ENCODE results near the gene RHOD.

The RHOD gene

DNA sequence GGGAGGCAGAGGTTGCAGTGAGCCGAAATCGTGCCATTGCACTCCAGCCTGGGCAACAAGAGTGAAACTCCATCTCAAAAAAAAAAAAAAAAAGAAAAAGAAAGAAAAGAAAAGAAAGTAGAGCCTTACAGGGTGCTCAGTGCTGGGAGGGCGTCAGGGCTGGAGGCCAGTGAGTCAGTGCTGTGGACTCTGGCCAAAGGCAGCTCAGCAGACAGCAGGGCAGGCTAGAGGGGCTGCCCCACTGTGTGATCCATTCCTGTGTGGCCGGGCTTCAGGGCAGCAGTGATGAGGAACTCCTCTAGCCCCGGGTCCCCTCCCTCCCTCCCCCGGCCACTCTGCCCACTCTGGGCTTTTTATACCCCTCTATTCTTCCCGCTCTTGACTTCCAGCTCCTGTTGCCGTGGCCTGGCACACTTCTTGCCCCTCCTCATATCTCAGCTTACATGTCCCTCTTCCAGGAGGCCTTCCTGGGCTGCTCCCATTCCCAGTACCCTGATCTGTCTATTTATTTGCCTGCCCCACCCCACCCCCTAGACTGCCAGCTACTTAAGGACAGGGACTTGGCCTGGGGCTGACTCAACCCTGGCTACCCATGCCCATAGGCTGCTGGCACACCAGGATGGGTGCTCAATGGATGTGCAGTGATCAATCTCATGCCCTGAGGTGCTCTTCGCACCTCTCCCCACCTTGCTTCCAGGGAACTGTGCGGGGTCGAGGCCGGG lies 23.7 kb upstream of the RHOD start:
- peak; percentile 93 for DNase-seq (ENCODE audit: low spot score)

- DNase-seq (ENCODE audit: low spot score), result peak; percentile 92
Measured at GRCh38 chr11:67033661-67034166, 22.9 kb upstream of the RHOD start.

GRCh38 chr11:67034350-67034749 lies 22.3 kb upstream of the RHOD start:
- DNase-seq (ENCODE audit: low spot score), result no peak

DNA sequence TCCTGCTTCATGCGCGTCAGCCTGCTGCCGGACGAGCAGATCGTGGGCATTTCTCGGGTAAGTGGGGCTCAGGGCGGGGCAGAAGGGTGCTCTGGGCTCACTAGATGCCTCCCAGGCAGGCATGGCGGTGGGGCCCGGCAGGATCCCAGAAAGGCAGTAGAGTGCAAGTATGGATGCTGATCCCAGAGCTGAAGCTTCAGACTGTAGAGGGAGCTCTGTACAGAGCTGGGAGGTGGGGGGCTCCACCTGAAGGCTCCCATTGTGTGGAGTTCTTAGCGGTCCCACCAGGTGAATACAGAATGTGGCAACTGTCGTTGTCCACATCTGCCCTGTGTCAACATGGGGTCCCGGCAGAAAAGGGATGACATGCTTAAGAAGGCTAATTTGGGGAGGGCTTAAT lies 16.5 kb upstream of the RHOD start:
- DNase-seq (ENCODE audit: low spot score), result no peak

GRCh38 chr11:67041602-67042001 lies 15.0 kb upstream of the RHOD start:
- no peak for DNase-seq (ENCODE audit: low spot score)

DNA sequence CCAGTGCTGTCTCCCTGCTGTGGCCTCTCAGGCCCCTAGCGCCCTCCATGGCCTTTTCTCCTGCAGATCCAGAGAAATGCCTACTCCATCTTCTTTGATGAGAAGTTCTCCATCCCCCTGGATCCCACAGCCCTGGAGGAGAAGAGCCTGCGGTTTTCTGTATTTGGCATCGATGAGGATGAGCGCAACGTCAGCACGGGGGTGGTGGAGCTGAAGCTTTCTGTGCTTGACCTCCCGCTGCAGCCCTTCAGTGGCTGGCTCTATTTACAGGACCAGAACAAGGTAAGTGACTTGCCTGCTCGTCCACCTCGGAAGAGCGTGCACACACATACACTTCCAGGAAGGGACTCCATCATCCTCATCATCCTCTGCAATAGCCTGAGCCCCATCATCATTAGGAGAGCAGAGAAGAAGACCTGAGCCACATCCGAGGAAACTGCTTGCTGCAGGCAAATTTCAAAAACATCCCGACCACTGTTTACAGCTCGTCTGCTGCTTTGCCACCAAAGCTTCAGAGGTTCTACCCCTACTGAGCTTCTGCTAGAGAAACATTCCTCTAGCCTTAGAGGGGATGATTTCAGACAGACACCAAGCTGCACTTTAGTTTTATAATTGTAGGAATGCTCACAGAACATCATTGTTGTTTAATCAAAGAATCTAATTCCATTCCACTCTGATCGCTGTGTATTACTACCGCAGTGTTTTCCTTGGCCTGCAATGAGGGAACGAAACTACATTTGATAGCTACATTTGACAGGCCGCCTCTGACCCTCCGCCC lies 12.9 kb upstream of the RHOD start:
- no peak for DNase-seq (ENCODE audit: low spot score)

GRCh38 chr11:67044496-67044895 lies 12.2 kb upstream of the RHOD start:
- DNase-seq (ENCODE audit: low spot score), result no peak

DNA sequence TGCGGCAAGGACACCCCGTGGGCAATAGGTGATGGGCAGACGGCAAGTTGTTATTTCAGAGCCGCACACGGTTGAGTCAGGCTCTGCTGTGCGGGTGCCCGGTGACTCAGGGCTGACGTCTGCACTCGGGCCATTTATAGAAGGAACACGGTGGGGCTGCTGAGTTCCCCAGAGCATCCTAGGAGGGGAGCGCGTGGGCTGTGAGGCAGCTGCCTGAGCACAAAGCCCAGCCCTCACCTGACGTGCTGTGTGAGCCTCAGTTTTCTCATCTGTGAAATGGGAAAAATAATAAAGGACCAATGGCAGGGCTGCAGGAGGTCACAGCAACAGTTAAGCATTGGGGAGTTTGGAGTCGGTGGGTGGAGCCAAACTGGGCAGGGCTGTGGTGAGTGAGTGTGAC lies 11.3 kb upstream of the RHOD start:
- peak; percentile 93 for DNase-seq (ENCODE audit: low spot score)

DNA sequence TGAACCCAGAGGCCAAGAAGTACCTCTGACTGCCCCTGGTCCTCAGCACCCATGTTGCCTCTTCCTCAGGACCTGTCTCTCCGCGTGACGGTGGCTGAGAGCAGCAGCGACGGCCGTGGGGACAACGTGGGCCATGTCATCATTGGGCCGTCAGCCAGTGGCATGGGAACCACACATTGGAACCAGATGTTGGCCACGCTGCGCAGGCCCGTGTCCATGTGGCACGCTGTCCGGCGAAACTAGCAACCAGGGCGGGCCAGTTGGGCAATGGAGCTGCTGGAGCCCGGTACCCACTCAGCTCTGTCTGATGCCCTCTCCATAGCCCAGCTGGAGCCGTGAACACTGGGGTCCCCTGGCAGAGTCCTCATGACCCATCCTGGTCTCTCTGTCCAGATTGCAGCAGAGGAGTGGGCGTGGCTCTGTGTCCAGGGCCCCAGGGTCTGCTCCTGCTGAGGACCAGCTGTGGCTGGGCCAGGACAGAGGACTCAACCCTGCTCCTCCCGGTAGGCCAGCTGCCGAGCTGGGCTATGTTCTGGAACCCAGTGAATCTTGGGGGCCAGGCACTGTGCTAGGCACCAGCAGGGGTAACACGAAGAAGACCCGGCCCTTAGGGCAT lies 8.0 kb upstream of the RHOD start:
- DNase-seq (ENCODE audit: low spot score), result no peak

DNA sequence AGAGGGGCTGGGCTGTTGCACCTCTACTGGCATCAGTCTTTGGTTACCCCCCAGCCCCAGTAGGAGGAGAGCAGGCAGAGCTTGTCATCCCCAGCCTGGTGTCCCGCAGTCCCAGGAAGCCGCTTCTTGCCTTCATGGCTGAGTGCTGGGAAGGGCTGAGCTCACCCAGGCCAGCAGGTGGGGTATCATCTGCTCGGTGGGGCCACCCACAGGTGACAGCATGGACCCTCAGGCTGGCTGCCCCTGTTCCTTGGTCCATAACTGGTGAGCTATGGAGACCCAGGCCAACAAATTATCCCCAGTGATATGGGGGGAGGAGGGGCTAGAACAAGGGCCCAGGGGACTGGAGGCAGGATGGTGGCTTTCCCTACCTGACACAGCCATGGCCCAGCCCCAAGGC lies 6.5 kb upstream of the RHOD start:
- DNase-seq (ENCODE audit: low spot score), result no peak

DNA sequence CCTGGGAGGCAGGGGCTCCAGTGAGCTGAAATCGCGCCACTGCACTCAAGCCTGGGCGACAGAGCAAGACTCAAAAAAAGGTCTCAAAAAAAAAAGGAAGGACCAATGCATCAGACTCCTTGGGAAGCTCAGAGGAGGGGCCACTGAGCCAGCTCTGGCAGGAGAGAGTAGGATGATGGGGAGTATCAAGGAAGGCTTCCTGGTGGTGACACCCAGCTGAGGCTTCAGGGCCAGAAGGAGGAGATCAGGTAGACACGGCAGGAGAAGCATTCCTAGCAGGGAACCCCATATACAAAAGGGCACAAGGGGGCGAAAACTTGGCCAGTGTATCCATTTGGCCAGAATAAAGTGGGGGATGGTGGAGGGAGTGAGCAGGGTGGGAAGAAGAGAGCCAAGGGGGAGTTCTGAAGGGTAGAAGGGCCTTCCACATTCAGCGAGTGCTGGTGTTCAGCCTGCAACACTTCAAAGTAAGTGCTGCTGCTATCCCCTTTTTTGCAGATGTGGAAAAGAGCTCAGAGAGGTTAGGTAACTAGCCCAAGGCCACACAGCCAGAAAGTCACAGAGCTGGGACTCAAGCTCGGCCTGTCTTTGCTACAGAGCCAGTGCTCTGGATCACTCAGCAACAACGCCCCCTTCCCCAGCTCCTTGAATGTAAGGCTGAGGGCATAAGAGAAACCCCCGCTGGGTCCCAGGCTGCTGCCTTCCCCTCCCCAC lies 5.3 kb upstream of the RHOD start:
- DNase-seq (ENCODE audit: low spot score), result no peak

DNA sequence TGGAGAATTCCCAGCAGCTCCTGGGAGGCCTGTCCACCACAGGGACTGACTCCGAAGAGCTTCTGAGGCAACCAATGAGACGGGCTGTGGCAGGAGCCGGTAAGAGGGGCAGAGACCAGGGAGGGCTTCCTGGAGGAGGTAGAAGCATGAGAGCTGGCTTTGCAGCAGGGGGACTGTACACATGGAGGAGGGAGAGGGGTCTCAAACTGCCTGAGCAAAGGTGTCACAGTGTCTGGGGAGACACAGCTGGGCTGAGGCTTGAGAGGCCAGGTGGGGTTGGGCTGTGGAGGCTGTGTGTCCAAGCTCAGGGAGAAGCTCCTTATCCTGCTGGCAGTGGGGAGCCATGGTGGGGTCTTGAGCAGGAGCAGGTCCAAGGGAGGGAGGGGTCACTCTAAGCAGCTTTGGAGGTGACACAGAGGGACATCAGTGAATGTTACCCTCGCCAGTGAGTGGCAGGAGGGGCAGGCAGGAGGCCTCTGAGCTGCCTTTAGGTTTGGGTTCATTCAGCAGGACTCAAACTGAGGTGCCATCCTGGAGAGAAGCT lies 4.6 kb upstream of the RHOD start:
- DNase-seq (ENCODE audit: low spot score), result no peak

DNA sequence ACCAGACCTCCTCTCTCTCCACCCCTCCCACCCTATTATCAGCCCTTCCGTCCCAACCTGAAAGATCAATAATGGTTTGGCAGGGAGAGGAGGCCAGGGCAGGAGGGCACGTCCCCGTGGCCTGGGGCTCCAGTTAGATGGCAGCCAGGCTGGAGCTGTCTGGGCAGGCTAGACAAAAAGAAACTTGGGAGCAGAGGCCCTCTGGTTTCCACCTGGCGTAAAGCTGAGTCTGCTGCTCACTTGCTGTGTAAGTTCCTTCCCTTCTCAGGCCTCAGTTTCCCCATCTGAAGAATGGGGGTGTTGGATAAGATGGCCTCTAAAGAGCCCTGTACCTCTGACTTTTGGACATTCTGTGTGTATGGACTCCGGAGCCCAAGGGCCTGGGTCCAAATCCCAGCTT lies 3.8 kb upstream of the RHOD start:
- no peak for DNase-seq (ENCODE audit: low spot score)

GRCh38 chr11:67053896-67054329 lies 2.7 kb upstream of the RHOD start:
- peak; percentile 88 for DNase-seq (ENCODE audit: low spot score)

GRCh38 chr11:67054346-67054835 lies 2.3 kb upstream of the RHOD start:
- DNase-seq (ENCODE audit: low spot score), result peak; percentile 94

- DNase-seq (ENCODE audit: low spot score), result peak; percentile 94
Measured at GRCh38 chr11:67054836-67055523, 1.7 kb upstream of the RHOD start.

GRCh38 chr11:67055812-67056211 lies 835 bp upstream of the RHOD start:
- peak; percentile 50 for DNase-seq (ENCODE audit: low spot score)

GRCh38 chr11:67057205-67057672 lies 592 bp downstream of the RHOD start:
- DNase-seq (ENCODE audit: low spot score), result no peak

- DNase-seq (ENCODE audit: low spot score), result no peak
Measured at GRCh38 chr11:67058506-67058905, 1.9 kb downstream of the RHOD start.

DNA sequence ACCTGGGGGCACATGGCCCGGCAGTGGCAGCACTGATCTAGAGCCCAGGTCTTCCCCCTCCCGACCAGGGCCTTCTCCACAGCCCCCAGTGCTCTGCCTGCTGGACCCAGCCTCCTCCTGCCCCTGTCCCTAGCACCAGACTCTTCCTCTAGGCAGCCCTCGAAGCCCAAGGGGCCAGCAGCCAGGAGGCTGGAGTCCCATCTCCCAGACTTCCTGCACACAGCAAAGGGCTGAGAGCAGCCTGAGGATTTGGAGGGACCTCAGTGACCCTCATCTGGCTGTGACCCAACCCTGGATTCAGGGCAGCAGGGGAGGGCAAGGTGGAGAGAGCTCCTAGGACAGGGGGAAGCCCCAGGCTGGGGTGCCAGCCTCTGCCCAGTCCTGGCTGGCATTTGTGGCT lies 3.0 kb downstream of the RHOD start:
- DNase-seq (ENCODE audit: low spot score), result no peak

- peak; percentile 56 for DNase-seq (ENCODE audit: low spot score)
Measured at GRCh38 chr11:67060111-67060522, 3.5 kb downstream of the RHOD start.
